Mammary epithelial cell (primary cell): ENCODE results near the gene KSR1.

ENCODE experiments used
- CTCF ChIP-seq, 2 donors: IDR thresholded peaks in 1 of 2; conservative IDR thresholded peaks in 1 of 2; 2 replicates each; pipeline ENCODE4 v1.5.1; 2011 to 2012; ENCODE audit warnings: inconsistent platforms in 2 of 2, low read length in 2 of 2, mild to moderate bottlenecking in 2 of 2, control low read depth in 1 of 2, low read depth in 1 of 2; ENCODE audit not compliant: insufficient read depth in 1 of 2; ENCODE audit errors: extremely low read depth in 1 of 2
- EZH2 ChIP-seq: IDR thresholded peaks from 2 replicates; pipeline ENCODE4 v1.6.1; 2012; ENCODE audit warnings: low read length, inconsistent platforms, borderline replicate concordance

- TF ChIP-seq CTCF (conservative IDR thresholded peaks at IDR 0.05 in 1 of 2, IDR thresholded peaks at IDR 0.05 in 1 of 2; ENCODE audit: extremely low read depth in 1 of 2, insufficient read depth in 1 of 2, low read depth in 1 of 2, low read length in 2 of 2): no peak
- no peak for TF ChIP-seq EZH2
Measured at GRCh38 chr17:27533874-27534815, 77.9 kb downstream of the KSR1 start.
